HepG2 (cell line): Measurements from ENCODE around the gene LCN12. TPM values are rescaled to one million over a fixed set of nuclear protein-coding genes. Genes with fewer than 3 reads are reported as not detected.

ENCODE experiments used
- ATAC-seq: fragments of 200-7000 bp; cut with Tn5 transposase; 3 replicates; pipeline ENCODE4 v1.9.1; 2020; ENCODE audit warnings: mild to moderate bottlenecking, moderate library complexity
- BruUV-seq: library from RNA; stranded (reverse); fragments of 400-500 nt; replicated peaks from 2 replicates; lab custom pipeline; 2021; lab: Mats Ljungman, UMichigan
- CTCF ChIA-PET: fragments of 300-600 bp; formaldehyde crosslinking; extraction: SDS; loops from one replicate; lab custom pipeline; 2021; ENCODE audit warnings: low total read pairs, inconsistent platforms, low intra/inter-chr PET ratio; lab: Yijun Ruan, JAX
- POLR2A ChIA-PET: fragments of 350-600 bp; sonication (Branson Sonifier 250); formaldehyde crosslinking; loops from one replicate; lab custom pipeline; 2020; ENCODE audit warnings: antibody characterized with exemption, inconsistent platforms; lab: Yijun Ruan, JAX
- DNase-seq: peaks from one replicate; pipeline ENCODE4 v3.0.0-alpha.2; 2015; ENCODE audit warnings: low spot score
- FAIRE-seq: peaks from 3 replicates; lab custom pipeline; 2011; peaks lifted over from hg19 to GRCh38; lab: Jason Lieb, UNC
- H2AFZ ChIP-seq: one replicate; pipeline ENCODE4 v1.6.1; 2011; ENCODE audit warnings: low read length, inconsistent platforms
- H3K27ac ChIP-seq: fragments of 300-600 bp; 3 replicates; pipeline ENCODE4 v1.8.0; 2011; ENCODE audit warnings: mixed run types, mild to moderate bottlenecking, mixed read lengths, low read length, inconsistent platforms; ENCODE audit not compliant: insufficient read depth; ENCODE audit errors: extremely low read length
- H3K27me3 ChIP-seq, 2 experiments: fragments of 200-600 bp in 1 of 2; 2 replicates in 1 of 2; 3 replicates in 1 of 2; pipeline versions ENCODE4 v1.6.0 to v1.8.0; 2011; ENCODE audit warnings: low read length in 2 of 2, mild to moderate bottlenecking in 2 of 2, moderate library complexity in 2 of 2, inconsistent platforms in 1 of 2; ENCODE audit not compliant: insufficient read depth in 2 of 2, control insufficient read depth in 1 of 2
- H3K36me3 ChIP-seq, 2 experiments: fragments of 200-600 bp in 1 of 2; replicated peaks in 1 of 2; 2 replicates in 1 of 2; 3 replicates in 1 of 2; pipeline versions ENCODE4 v1.5.1 to v1.8.0; 2011; ENCODE audit warnings: low read length in 2 of 2, inconsistent platforms in 1 of 2; ENCODE audit not compliant: insufficient read depth in 2 of 2, control insufficient read depth in 1 of 2
- H3K4me1 ChIP-seq: 2 replicates; pipeline ENCODE4 v1.5.1; 2012; ENCODE audit warnings: low read length, inconsistent platforms; ENCODE audit not compliant: insufficient read depth
- H3K4me2 ChIP-seq: 2 replicates; pipeline ENCODE4 v1.6.0; 2011; ENCODE audit warnings: low read depth, low read length, inconsistent platforms
- H3K4me3 ChIP-seq, 3 experiments: fragments of 200-600 bp in 1 of 3; sonication (generic), shearing (Covaris generic) in 1 of 3; replicated peaks in 1 of 3; 2 replicates each; pipeline ENCODE4 v1.5.1; 2011 to 2016; ENCODE audit warnings: low read length in 3 of 3, inconsistent platforms in 2 of 3, low read depth in 2 of 3, mild to moderate bottlenecking in 2 of 3, control low read depth in 1 of 3, mixed read lengths in 1 of 3; ENCODE audit not compliant: insufficient read depth in 1 of 3
- H3K79me2 ChIP-seq: one replicate; pipeline ENCODE4 v1.6.1; 2011; ENCODE audit warnings: low read length, inconsistent platforms; ENCODE audit not compliant: insufficient read depth
- H3K9ac ChIP-seq: 2 replicates; pipeline ENCODE4 v1.6.0; 2011; ENCODE audit warnings: mild to moderate bottlenecking, low read depth, low read length, inconsistent platforms; ENCODE audit not compliant: insufficient read depth
- H3K9me3 ChIP-seq: 2 replicates; pipeline ENCODE4 v1.5.1; 2012; ENCODE audit warnings: mild to moderate bottlenecking, low read length
- H4K20me1 ChIP-seq: 2 replicates; pipeline ENCODE4 v1.6.0; 2011; ENCODE audit warnings: inconsistent platforms, mild to moderate bottlenecking, low read length, moderate library complexity; ENCODE audit not compliant: insufficient read depth
- NCOA1 ChIP-seq: sonication (generic); formaldehyde crosslinking; IDR thresholded peaks from 2 replicates; pipeline ENCODE4 v1.9.0; 2021; ENCODE audit warnings: missing genetic modification reagents
- TEAD3 ChIP-seq: optimal IDR thresholded peaks from 2 replicates; pipeline ENCODE3; 2016; ENCODE audit warnings: borderline replicate concordance
- ZNF883 ChIP-seq: sonication (generic); formaldehyde crosslinking; IDR thresholded peaks from 2 replicates; pipeline ENCODE4 v1.5.1; 2020; ENCODE audit warnings: mild to moderate bottlenecking, missing genetic modification reagents; ENCODE audit errors: not compliant biosample characterization
- WGBS: methylation state at CpG from one replicate; pipeline ENCODE4 v1.1.6; 2017; ENCODE audit warnings: low lambda C conversion rate; 5-methylcytosine and 5-hydroxymethylcytosine counted together
- in situ Hi-C: cut with HindIII; loops from 2 replicates; pipeline ENCODE4 v1.10.0; 2017; ENCODE audit warnings: low pct_unique_long_range_greater_than_20kb; ENCODE audit not compliant: extremely low pct_ligation_motif_present
- intact Hi-C: fragments of 100-400 bp; cut with micrococcal nuclease; formaldehyde crosslinking; loops from one replicate; pipeline ENCODE4 v1.10.0; 2022; ENCODE audit not compliant: unreplicated experiment
- polyA plus RNA-seq, 8 experiments: library from polyadenylated mRNA; depleted of rRNA in 3 of 8; stranded (reverse) in 7 of 8; unstranded in 1 of 8; fragments of >200 nt; fragmentation: Illumina TruSeq in 4 of 8; extraction: Trizol in 4 of 8; gene quantifications; 2 replicates each; pipeline versions ENCODE4 v1.2.1 to v1.2.3, GENCODE V29; 2011 to 2016; ENCODE audit warnings: low read depth in 4 of 8, missing spikeins in 1 of 8, mixed read lengths in 1 of 8; ENCODE audit not compliant: insufficient read depth in 1 of 8
- total RNA-seq, 5 experiments: library from RNA; depleted of rRNA; stranded (reverse); fragments of >200 nt; fragmentation: Illumina TruSeq; extraction: Trizol; gene quantifications; 2 replicates each; pipeline ENCODE4 v1.2.3, GENCODE V29; 2016; ENCODE audit warnings: low read depth in 1 of 5
- TF ChIP-seq, protein P1 (sequence below): sonication (generic); formaldehyde crosslinking; IDR thresholded peaks from 2 replicates; pipeline ENCODE4 v1.8.1; 2023; ENCODE audit warnings: mild to moderate bottlenecking, missing genetic modification reagents
- TF ChIP-seq, protein P2 (sequence below): sonication (generic); formaldehyde crosslinking; IDR thresholded peaks from 2 replicates; pipeline ENCODE4 v1.5.0; 2020; ENCODE audit warnings: mild to moderate bottlenecking, missing genetic modification reagents

The LCN12 gene
- total and polyA plus RNA-seq, 2 of the 13 experiments (the other 11 are each of a cell fraction or from before 2014, with no cell fraction given), result 3.4 to 6.9 TPM

DNA sequence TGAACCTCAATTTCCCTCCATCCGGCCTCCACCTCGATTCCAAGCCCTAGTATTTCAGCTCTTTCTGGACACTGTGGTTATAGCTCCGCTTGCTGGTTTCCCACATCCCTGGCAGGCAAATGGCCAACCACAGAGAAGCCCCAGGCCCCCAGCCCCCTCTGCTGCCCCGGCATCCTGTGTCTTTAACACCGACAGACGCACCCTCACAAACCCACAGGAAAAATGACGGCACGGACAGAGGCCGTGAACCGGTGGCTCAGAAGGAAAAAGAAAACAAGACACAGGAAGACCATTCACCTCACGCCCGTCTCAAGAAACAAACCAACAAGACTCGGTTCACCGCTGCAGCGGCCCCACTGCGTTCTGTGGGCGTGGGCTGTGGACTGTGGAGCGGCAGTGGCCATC is 45.8 kb downstream of the LCN12 start (continued):
- TF ChIP-seq, protein P1, sequence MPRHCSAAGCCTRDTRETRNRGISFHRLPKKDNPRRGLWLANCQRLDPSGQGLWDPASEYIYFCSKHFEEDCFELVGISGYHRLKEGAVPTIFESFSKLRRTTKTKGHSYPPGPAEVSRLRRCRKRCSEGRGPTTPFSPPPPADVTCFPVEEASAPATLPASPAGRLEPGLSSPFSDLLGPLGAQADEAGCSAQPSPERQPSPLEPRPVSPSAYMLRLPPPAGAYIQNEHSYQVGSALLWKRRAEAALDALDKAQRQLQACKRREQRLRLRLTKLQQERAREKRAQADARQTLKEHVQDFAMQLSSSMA (CRISPR knock-in tag), result no peak
- no peak for TF ChIP-seq ZNF883 (CRISPR knock-in tag)
- TF ChIP-seq, all 625 proteins: peak for 2

DNA sequence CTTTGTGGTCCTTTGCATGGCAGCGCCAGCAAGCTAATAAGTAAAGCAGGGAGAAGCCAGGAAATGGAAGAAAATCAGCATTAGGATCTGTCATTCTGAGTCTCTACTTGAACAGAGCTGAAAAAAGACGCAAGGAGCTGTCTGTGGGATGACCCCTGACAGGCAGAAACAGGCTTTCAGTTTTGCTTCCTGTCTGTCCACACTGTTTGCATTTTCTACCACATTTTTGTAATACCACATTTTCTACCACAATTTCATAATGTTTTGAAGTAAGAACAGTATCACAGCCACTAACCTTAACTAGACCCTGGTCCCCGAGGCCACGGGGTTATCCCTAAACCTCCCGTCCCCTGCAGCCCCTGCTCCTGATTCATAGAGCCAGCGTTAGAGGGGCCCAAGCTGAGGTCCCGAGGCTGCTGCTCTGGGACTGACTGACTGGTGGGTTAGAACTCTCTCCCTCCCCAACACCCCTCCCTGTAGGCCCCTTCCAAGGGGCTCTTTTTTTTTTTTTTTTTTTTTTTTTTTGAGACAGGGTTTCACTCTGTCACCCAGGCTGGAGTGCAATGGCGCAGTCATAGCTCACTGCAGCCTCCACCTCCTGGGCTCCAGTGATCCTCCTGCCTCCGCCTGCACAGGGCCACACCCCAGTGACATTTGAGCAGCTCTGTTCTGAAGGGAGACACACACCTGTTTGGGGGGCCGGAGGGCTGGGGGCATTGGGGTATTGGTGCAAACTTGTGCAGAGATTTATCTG is 48.3 kb downstream of the LCN12 start:
- H4K20me1 ChIP-seq, result no peaks in the 10 kb centered on the region
- H3K79me2 ChIP-seq, result no peaks in the 10 kb centered on the region
- H2AFZ ChIP-seq, result peak overlapping the region; percentile 80
- H3K4me1 ChIP-seq, result peaks cover 61% of the 10 kb centered on the region
- FAIRE-seq (no peak), DNase-seq (no peak)
- intact Hi-C loops, result no loop called here
- peak overlapping the region; percentile 24 to 52 (median 28); a peak in 2 of 6 replicates for H3K4me3 ChIP-seq
- H3K27ac ChIP-seq, result no peak overlapping the region
- H3K9ac ChIP-seq, result no peak overlapping the region
- no peaks in the 10 kb centered on the region for H3K36me3 ChIP-seq
- H3K9me3 ChIP-seq, result peaks cover 4% of the 10 kb centered on the region; the same call in 1 of the 2 replicates
- no TSS peak for BruUV-seq
- 24% methylated on average over 10 of the region's 10 CpGs for WGBS
- H3K27me3 ChIP-seq, result no peaks in the 10 kb centered on the region
- CTCF ChIA-PET, result no interaction called here
- H3K4me2 ChIP-seq, result peak overlapping the region; percentile 54
- in situ Hi-C loops, result no loop called here
- TF ChIP-seq, protein P2, sequence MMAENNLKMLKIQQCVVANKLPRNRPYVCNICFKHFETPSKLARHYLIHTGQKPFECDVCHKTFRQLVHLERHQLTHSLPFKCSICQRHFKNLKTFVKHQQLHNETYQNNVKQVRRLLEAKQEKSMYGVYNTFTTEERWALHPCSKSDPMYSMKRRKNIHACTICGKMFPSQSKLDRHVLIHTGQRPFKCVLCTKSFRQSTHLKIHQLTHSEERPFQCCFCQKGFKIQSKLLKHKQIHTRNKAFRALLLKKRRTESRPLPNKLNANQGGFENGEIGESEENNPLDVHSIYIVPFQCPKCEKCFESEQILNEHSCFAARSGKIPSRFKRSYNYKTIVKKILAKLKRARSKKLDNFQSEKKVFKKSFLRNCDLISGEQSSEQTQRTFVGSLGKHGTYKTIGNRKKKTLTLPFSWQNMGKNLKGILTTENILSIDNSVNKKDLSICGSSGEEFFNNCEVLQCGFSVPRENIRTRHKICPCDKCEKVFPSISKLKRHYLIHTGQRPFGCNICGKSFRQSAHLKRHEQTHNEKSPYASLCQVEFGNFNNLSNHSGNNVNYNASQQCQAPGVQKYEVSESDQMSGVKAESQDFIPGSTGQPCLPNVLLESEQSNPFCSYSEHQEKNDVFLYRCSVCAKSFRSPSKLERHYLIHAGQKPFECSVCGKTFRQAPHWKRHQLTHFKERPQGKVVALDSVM (CRISPR knock-in tag), result peak; percentile 26; the same call in 1 of the 2 replicates
- peak; percentile 49 for TF ChIP-seq TEAD3 (CRISPR knock-in tag)
- TF ChIP-seq NCOA1 (CRISPR knock-in tag), result no peak
- TF ChIP-seq, all 625 proteins: peak for 2
- no peak for ATAC-seq
- POLR2A ChIA-PET, result interaction anchor here (0.7 to 3.5 kb wide), 3 partner anchors 8 to 212 kb away, joined by 4 to 22 read pairs (median 4); partner anchors contain the start of gene PAXX
